SK-N-SH (cell line): ENCODE measurements around the gene PSMG3. TPM values are rescaled to one million over a fixed set of nuclear protein-coding genes. Genes with fewer than 3 reads are reported as not detected.
A peak's percentile ranks its signal among the peaks of the same experiment; 100 is the strongest.

Experiments used
- CTCF ChIA-PET: fragments of 300-600, 350-600 bp; formaldehyde crosslinking; extraction: SDS; loops from one replicate; lab custom pipeline; 2021; lab: Yijun Ruan, JAX
- POLR2A ChIA-PET: fragments of 350-600 bp; sonication (Branson Sonifier 250); formaldehyde crosslinking; extraction: SDS; loops from one replicate; lab custom pipeline; 2020; ENCODE audit warnings: antibody characterized with exemption, inconsistent platforms; lab: Yijun Ruan, JAX
- DNase-seq: peaks from one replicate; pipeline ENCODE4 v3.0.0; 2012
- H2AFZ ChIP-seq: fragments of 200-600 bp; sonication (generic); 2 replicates; pipeline ENCODE4 v1.8.1; 2016; ENCODE audit warnings: antibody characterized with exemption, mild to moderate bottlenecking, low read depth
- H3F3A ChIP-seq: fragments of 200-600 bp; sonication (generic); replicated peaks from 2 replicates; pipeline ENCODE3; 2016; ENCODE audit warnings: antibody characterized with exemption, mild to moderate bottlenecking; ENCODE audit not compliant: insufficient read depth
- H3K27ac ChIP-seq, 2 experiments: fragments of 200-500 bp in 1 of 2; fragments of 200-600 bp in 1 of 2; sonication (Bioruptor generic) in 1 of 2; sonication (generic), shearing (Covaris generic) in 1 of 2; 2 replicates each; pipeline versions ENCODE4 v1.5.1 to v1.6.1; 2014 to 2016; ENCODE audit warnings: low read depth in 2 of 2, inconsistent platforms in 1 of 2, low read length in 1 of 2, mild to moderate bottlenecking in 1 of 2, mixed read lengths in 1 of 2
- H3K27me3 ChIP-seq: fragments of 200-600 bp; sonication (generic), shearing (Covaris generic); 2 replicates; pipeline ENCODE4 v1.6.1; 2016; ENCODE audit warnings: mixed run types; ENCODE audit not compliant: insufficient read depth
- H3K36me3 ChIP-seq, 2 experiments: fragments of 200-500 bp in 1 of 2; fragments of 200-600 bp in 1 of 2; sonication (Bioruptor generic) in 1 of 2; sonication (generic) in 1 of 2; replicated peaks in 1 of 2; 2 replicates each; pipeline versions ENCODE3 to v1.5.1; 2014 to 2016; ENCODE audit warnings: low read length in 1 of 2, mild to moderate bottlenecking in 1 of 2; ENCODE audit not compliant: insufficient read depth in 2 of 2, control insufficient read depth in 1 of 2
- H3K4me1 ChIP-seq, 2 experiments: fragments of 200-500 bp in 1 of 2; fragments of 200-600 bp in 1 of 2; sonication (Bioruptor generic) in 1 of 2; sonication (generic), shearing (Covaris generic) in 1 of 2; 2 replicates each; pipeline versions ENCODE4 v1.5.1 to v1.6.1; 2014 to 2016; ENCODE audit warnings: low read depth in 1 of 2, low read length in 1 of 2, mixed run types in 1 of 2; ENCODE audit not compliant: insufficient read depth in 2 of 2, control insufficient read depth in 1 of 2
- H3K4me2 ChIP-seq: fragments of 200-600 bp; sonication (generic), shearing (Covaris generic); 2 replicates; pipeline ENCODE4 v1.6.1; 2017; ENCODE audit warnings: mixed run types
- H3K4me3 ChIP-seq, 2 experiments: fragments of 200-500 bp in 1 of 2; fragments of 200-600 bp in 1 of 2; sonication (Bioruptor generic) in 1 of 2; sonication (generic), shearing (Covaris generic) in 1 of 2; 2 replicates each; pipeline versions ENCODE4 v1.5.1 to v1.8.1; 2014 to 2016; ENCODE audit warnings: low read depth in 2 of 2, inconsistent platforms in 1 of 2, low read length in 1 of 2, mild to moderate bottlenecking in 1 of 2, mixed read lengths in 1 of 2, moderate library complexity in 1 of 2
- H3K79me2 ChIP-seq: fragments of 200-600 bp; sonication (generic); 2 replicates; pipeline ENCODE4 v1.8.1; 2017; ENCODE audit warnings: mild to moderate bottlenecking; ENCODE audit not compliant: insufficient read depth
- H3K9ac ChIP-seq: fragments of 200-600 bp; sonication (generic); 2 replicates; pipeline ENCODE4 v1.6.1; 2017; ENCODE audit warnings: mixed run types
- H3K9me2 ChIP-seq: fragments of 200-600 bp; sonication (generic); 2 replicates; pipeline ENCODE4 v1.6.1; 2017; ENCODE audit warnings: mixed run types
- H3K9me3 ChIP-seq: fragments of 200-600 bp; sonication (generic); 2 replicates; pipeline ENCODE4 v1.6.1; 2017; ENCODE audit warnings: mixed run types, mild to moderate bottlenecking, moderate library complexity
- H4K20me1 ChIP-seq: fragments of 200-600 bp; sonication (generic); 2 replicates; pipeline ENCODE4 v1.6.1; 2017; ENCODE audit warnings: mild to moderate bottlenecking, mixed run types; ENCODE audit not compliant: insufficient read depth
- CHD2 ChIP-seq: fragments of 150-350 bp; IDR thresholded peaks from 2 replicates; pipeline ENCODE4 v1.6.1; 2018; ENCODE audit warnings: low read length; ENCODE audit not compliant: partially characterized antibody
- CTCF ChIP-seq: fragments of 200-600 bp; sonication (generic); IDR thresholded peaks from 2 replicates; pipeline ENCODE4 v1.6.1; 2017; ENCODE audit warnings: antibody characterized with exemption, mild to moderate bottlenecking, moderate library complexity
- EP300 ChIP-seq, 2 experiments: IDR thresholded peaks; 2 replicates each; pipeline versions ENCODE4 v1.4.0 to v1.6.1; 2012; ENCODE audit warnings: borderline replicate concordance in 1 of 2, low read depth in 1 of 2, low read length in 1 of 2
- FOSL2 ChIP-seq: IDR thresholded peaks from 2 replicates; pipeline ENCODE4 v1.4.0; 2012; ENCODE audit warnings: low read depth, mild to moderate bottlenecking, moderate library complexity, borderline replicate concordance
- FOXM1 ChIP-seq: IDR thresholded peaks from 2 replicates; pipeline ENCODE4 v1.4.0; 2012; ENCODE audit warnings: low read depth, mild to moderate bottlenecking
- GABPA ChIP-seq: IDR thresholded peaks from 2 replicates; pipeline ENCODE4 v1.4.0; 2012; ENCODE audit warnings: low read depth, mild to moderate bottlenecking
- GATA2 ChIP-seq: sonication (generic); formaldehyde crosslinking; IDR thresholded peaks from 2 replicates; pipeline ENCODE4 v1.5.0; 2020; ENCODE audit warnings: mild to moderate bottlenecking, missing genetic modification reagents
- JUND ChIP-seq: IDR thresholded peaks from 2 replicates; pipeline ENCODE4 v1.4.0; 2012
- MXI1 ChIP-seq: IDR thresholded peaks from 2 replicates; pipeline ENCODE4 v1.6.1; 2012; ENCODE audit warnings: mild to moderate bottlenecking, low read depth, low read length, improper control_type of control experiment
- NFIC ChIP-seq: IDR thresholded peaks from 2 replicates; pipeline ENCODE4 v1.4.0; 2012; ENCODE audit warnings: borderline replicate concordance
- NRF1 ChIP-seq: IDR thresholded peaks from 2 replicates; pipeline ENCODE4 v1.6.1; 2012; ENCODE audit warnings: low read depth, mild to moderate bottlenecking, low read length
- PBX3 ChIP-seq: IDR thresholded peaks from 2 replicates; pipeline ENCODE4; 2012
- RAD21 ChIP-seq: IDR thresholded peaks from 2 replicates; pipeline ENCODE4 v1.6.1; 2012; ENCODE audit warnings: mild to moderate bottlenecking, low read length
- RCOR1 ChIP-seq: fragments of 150-350 bp; IDR thresholded peaks from 2 replicates; pipeline ENCODE4 v1.6.1; 2017; ENCODE audit warnings: antibody characterized with exemption, low read length
- RXRA ChIP-seq: IDR thresholded peaks from 2 replicates; pipeline ENCODE4 v1.4.0; 2012; ENCODE audit warnings: low read depth, mild to moderate bottlenecking, borderline replicate concordance
- SIN3A ChIP-seq: IDR thresholded peaks from 2 replicates; pipeline ENCODE4 v1.6.1; 2012; ENCODE audit warnings: low read depth, mild to moderate bottlenecking, low read length, moderate library complexity, borderline replicate concordance
- TAF1 ChIP-seq: IDR thresholded peaks from 2 replicates; pipeline ENCODE4 v1.6.1; 2012; ENCODE audit warnings: low read depth, mild to moderate bottlenecking, low read length, moderate library complexity, borderline replicate concordance
- TCF12 ChIP-seq: IDR thresholded peaks from 2 replicates; pipeline ENCODE4 v1.4.0; 2012
- TEAD4 ChIP-seq: IDR thresholded peaks from 2 replicates; pipeline ENCODE4 v1.4.0; 2012; ENCODE audit warnings: mild to moderate bottlenecking, borderline replicate concordance; ENCODE audit not compliant: insufficient read depth
- USF2 ChIP-seq: fragments of 150-350 bp; IDR thresholded peaks from 2 replicates; pipeline ENCODE4 v1.6.1; 2017; ENCODE audit warnings: antibody characterized with exemption, low read length, low read depth, borderline replicate concordance
- ZBTB33 ChIP-seq: IDR thresholded peaks from 2 replicates; pipeline ENCODE4 v1.4.0; 2012; ENCODE audit warnings: low read depth, borderline replicate concordance
- WGBS: methylation state at CpG from one replicate; pipeline ENCODE4 v1.1.6; 2017; ENCODE audit warnings: low lambda C conversion rate; 5-methylcytosine and 5-hydroxymethylcytosine counted together
- polyA plus RNA-seq, 3 experiments: library from polyadenylated mRNA; depleted of rRNA; stranded (reverse); fragments of >200 nt; gene quantifications; 2 replicates each; pipeline ENCODE4 v1.2.3, GENCODE V29; 2012

Gene PSMG3
- polyA plus RNA-seq, 1 of the 3 experiments (the other 2 are of a cell fraction): 109 TPM

- TF ChIP-seq PBX3: peak; percentile 81
- peak; percentile 75; the same call in 1 of the 2 replicates for TF ChIP-seq SIN3A
- no peak; the same call in 1 of the 2 replicates for TF ChIP-seq RXRA
- peak; percentile 94 for TF ChIP-seq RCOR1
- TF ChIP-seq NRF1: no peak
- TF ChIP-seq MXI1: peak; percentile 97
- TF ChIP-seq CTCF: no peak
These were observed 32.1 kb downstream of the PSMG3 start (continued) for GRCh38 chr7:1537535-1538412.

- peaks cover 82% of the 10 kb centered on the region for H3K79me2 ChIP-seq
- H3K27ac ChIP-seq: peak overlapping the region; percentile 77 to 100
- POLR2A ChIA-PET: no interaction called here
- 28% methylated on average over 22 of the region's 52 CpGs for WGBS
- peak overlapping the region; percentile 98 for H3K9ac ChIP-seq
- H3K4me2 ChIP-seq: peak overlapping the region; percentile 100
- peaks cover 41 to 54% of the 10 kb centered on the region in 2 experiments; a peak in 3 of 4 replicates for H3K4me1 ChIP-seq
- DNase-seq: peak; percentile 87
- H4K20me1 ChIP-seq: peaks cover 6% of the 10 kb centered on the region; the same call in 1 of the 2 replicates
- no peaks in the 10 kb centered on the region for H3K9me3 ChIP-seq
- H3F3A ChIP-seq: peaks cover 30% of the 10 kb centered on the region
- H2AFZ ChIP-seq: no peak overlapping the region
- H3K4me3 ChIP-seq: peak overlapping the region; percentile 51 to 64
- CTCF ChIA-PET: interaction anchor here (0.9 to 4.0 kb wide), 6 partner anchors 18 to 63 kb away, joined by 3 to 24 read pairs (median 3); partner anchors contain the start of gene TMEM184A
- no peaks in the 10 kb centered on the region for H3K27me3 ChIP-seq
- H3K9me2 ChIP-seq: no peaks in the 10 kb centered on the region
- H3K36me3 ChIP-seq: peaks cover 0 to 26% of the 10 kb centered on the region in 2 experiments
- TF ChIP-seq FOXM1 (peak; percentile 45; the same call in 1 of the 2 replicates), TEAD4 (peak; percentile 99), RAD21 (no peak), EP300 (IDR thresholded peaks at IDR 0.05; ENCODE audit: borderline replicate concordance in 1 of 2, low read depth in 1 of 2, low read length in 1 of 2) (peak in 1 of 2 experiments; percentile 90; a peak in 1 of 4 replicates), RCOR1 (peak; percentile 87), ZBTB33 (no peak), FOSL2 (peak; percentile 97), GATA2 (CRISPR knock-in tag) (no peak), USF2 (no peak), TAF1 (0 out of 2 replicates have a peak, but pooled peaks have one; percentile 57), GABPA (no peak; the same call in 1 of the 2 replicates), TCF12 (peak; percentile 77), JUND (peak; percentile 98), NRF1 (no peak), NFIC (peak; percentile 83; the same call in 1 of the 2 replicates), CHD2 (peak; percentile 33), PBX3 (peak; percentile 55)
These were observed 32.9 kb downstream of the PSMG3 start for GRCh38 chr7:1536743-1537534.
